Activated CD4-positive, alpha-beta T cell treated with anti-CD3 and anti-CD28 coated beads, Interleukin-2, amount 50 U/mL, for 16 hours (primary cell): ENCODE measurements around the gene PTPRCAP.

Source experiments
- DNase-seq: peaks from one replicate; pipeline ENCODE4 v3.0.0-alpha.2; 2020

PTPRCAP gene

GRCh38 chr11:67423466-67423865 lies 14.0 kb downstream of the PTPRCAP start:
- DNase-seq = no peak

- no peak for DNase-seq
These were observed 14.6 kb downstream of the PTPRCAP start for GRCh38 chr11:67422891-67423290.

- DNase-seq = no peak
These were observed 16.0 kb downstream of the PTPRCAP start for GRCh38 chr11:67421430-67422031.

GRCh38 chr11:67420646-67421429 lies 16.6 kb downstream of the PTPRCAP start:
- peak; percentile 98 for DNase-seq

GRCh38 chr11:67420147-67420645 lies 17.3 kb downstream of the PTPRCAP start:
- DNase-seq = no peak

- no peak for DNase-seq
These were observed 18.0 kb downstream of the PTPRCAP start for GRCh38 chr11:67419325-67420049.

GRCh38 chr11:67418476-67419281 lies 18.8 kb downstream of the PTPRCAP start:
- no peak for DNase-seq

GRCh38 chr11:67417425-67417824 lies 20.1 kb downstream of the PTPRCAP start:
- DNase-seq = no peak

- no peak for DNase-seq
These were observed 20.8 kb downstream of the PTPRCAP start for GRCh38 chr11:67416416-67417335.

- no peak for DNase-seq
These were observed 21.8 kb downstream of the PTPRCAP start, which contains the start of gene CARNS1 for GRCh38 chr11:67415501-67416304. TSS of gene CARNS1 (plus strand) at chr11:67415678. CDS start at chr11:67416200, 522 bp downstream.

- DNase-seq = no peak
These were observed 24.1 kb downstream of the PTPRCAP start for GRCh38 chr11:67413266-67413849.

- DNase-seq = no peak
These were observed 24.8 kb downstream of the PTPRCAP start for GRCh38 chr11:67412495-67413179.

- no peak for DNase-seq
These were observed 25.7 kb downstream of the PTPRCAP start for GRCh38 chr11:67411785-67412152.

GRCh38 chr11:67410984-67411784 lies 26.3 kb downstream of the PTPRCAP start:
- no peak for DNase-seq

- DNase-seq = no peak
These were observed 27.1 kb downstream of the PTPRCAP start for GRCh38 chr11:67410369-67410831.

GRCh38 chr11:67409781-67410368 lies 27.6 kb downstream of the PTPRCAP start:
- DNase-seq = no peak

GRCh38 chr11:67409261-67409666 lies 28.2 kb downstream of the PTPRCAP start:
- peak; percentile 89 for DNase-seq
